Gastroesophageal sphincter (tissue), 4 donors: ENCODE data around the gene METTL26. TPM values are rescaled to one million over a fixed set of nuclear protein-coding genes. Genes with fewer than 3 reads are reported as not detected.

ENCODE experiments used
- ATAC-seq: fragments of 150-250 bp; one replicate; pipeline ENCODE4 v1.9.1; 2016; ENCODE audit warnings: mild to moderate bottlenecking, moderate library complexity
- H3K27ac ChIP-seq, 4 donors: fragments of 200-600 bp; sonication (generic) in 3 of 4; 1 replicate in 3 of 4; 2 replicates in 1 of 4; pipeline ENCODE4 v1.5.1; 2016 to 2019
- H3K27me3 ChIP-seq: fragments of 200-600 bp; sonication (generic); one replicate; pipeline ENCODE4 v1.5.1; 2019
- H3K36me3 ChIP-seq, 2 donors: fragments of 200-600 bp; sonication (generic); one replicate each; pipeline ENCODE4 v1.5.1; 2019; ENCODE audit warnings: control low read depth in 1 of 2
- H3K4me1 ChIP-seq, 3 donors: fragments of 200-600 bp; sonication (generic); 1 replicate in 2 of 3; 2 replicates in 1 of 3; pipeline ENCODE4 v1.5.1; 2016 to 2019; ENCODE audit warnings: control low read depth in 2 of 3
- H3K4me3 ChIP-seq, 2 donors: fragments of 200-600 bp; sonication (generic); one replicate each; pipeline ENCODE4 v1.5.1; 2019; ENCODE audit warnings: mild to moderate bottlenecking in 1 of 2, moderate library complexity in 1 of 2
- H3K9me3 ChIP-seq, 3 donors: fragments of 200-600 bp; sonication (generic); one replicate each; pipeline ENCODE4 v1.5.1; 2017 to 2019; ENCODE audit warnings: control low read depth in 2 of 3
- CTCF ChIP-seq, 4 experiments: fragments of 200-600 bp in 2 of 4; fragments of 450-650 bp in 2 of 4; sonication (generic) in 1 of 4; IDR thresholded peaks; one replicate each; pipeline ENCODE4 v1.5.1; 2017 to 2019; ENCODE audit warnings: antibody characterized with exemption in 4 of 4, mild to moderate bottlenecking in 2 of 4, moderate library complexity in 2 of 4
- EP300 ChIP-seq: sonication (generic); formaldehyde crosslinking; IDR thresholded peaks from one replicate; pipeline ENCODE4 v1.6.1; 2017; ENCODE audit warnings: antibody characterized with exemption, mild to moderate bottlenecking
- POLR2A ChIP-seq, 2 donors: fragments of 450-650 bp; IDR thresholded peaks; one replicate each; pipeline ENCODE4 v1.6.1; 2017; ENCODE audit warnings: antibody characterized with exemption in 2 of 2, mild to moderate bottlenecking in 2 of 2, moderate library complexity in 1 of 2
- POLR2AphosphoS5 ChIP-seq: sonication (generic); formaldehyde crosslinking; IDR thresholded peaks from one replicate; pipeline ENCODE4 v1.6.1; 2017; ENCODE audit warnings: antibody characterized with exemption
- WGBS, 2 donors: methylation state at CpG; one replicate each; pipeline ENCODE4 v1.1.5; 2018; ENCODE audit warnings: low coverage in 1 of 2; 5-methylcytosine and 5-hydroxymethylcytosine counted together
- total RNA-seq, 4 donors: library from RNA; depleted of rRNA; stranded (reverse); fragments of >200 nt; gene quantifications; one replicate each; pipeline ENCODE4 v1.1.0, GENCODE V29; 2016

Gene METTL26
- total RNA-seq, 4 donors from 2014 or later: 94.8 to 146 (median 112) TPM

GRCh38 chr16:662597-662996 lies 26.5 kb upstream of the METTL26 start:
- TF ChIP-seq POLR2A (IDR thresholded peaks at IDR 0.05): no peak
- 93% methylated on average over 3 of the region's 21 CpGs; no CpG with 5 or more reads in 1 of the 2 donors for WGBS, 2 donors
- Histone ChIP-seq H3K4me1 (peaks cover 0 to 32% (median 12%) of the 10 kb centered on the region in 3 donors), H3K9me3 (no peaks in the 10 kb centered on the region), H3K27me3 (no peaks in the 10 kb centered on the region), H3K4me3 (no peak overlapping the region), H3K27ac (no peak overlapping the region), H3K36me3 (peaks cover 0 to 14% of the 10 kb centered on the region in 2 donors)
- ATAC-seq: no peak

GRCh38 chr16:662095-662494 lies 26.0 kb upstream of the METTL26 start:
- Histone ChIP-seq H3K27me3 (no peaks in the 10 kb centered on the region), H3K4me3 (no peak overlapping the region), H3K4me1 (peaks cover 0 to 27% (median 12%) of the 10 kb centered on the region in 3 donors), H3K9me3 (no peaks in the 10 kb centered on the region), H3K27ac (no peak overlapping the region), H3K36me3 (peaks cover 0 to 19% of the 10 kb centered on the region in 2 donors)
- ATAC-seq: no peak
- TF ChIP-seq EP300: no peak
- no peak for TF ChIP-seq CTCF (IDR thresholded peaks at IDR 0.05)
- no peak for TF ChIP-seq POLR2AphosphoS5
- no peak for TF ChIP-seq POLR2A (IDR thresholded peaks at IDR 0.05)
- no CpG with 5 or more reads among the region's 19 CpGs for WGBS, 2 donors

GRCh38 chr16:661184-661821 lies 25.2 kb upstream of the METTL26 start:
- ATAC-seq: peak; percentile 1
- H3K4me3 ChIP-seq: peak overlapping the region in 1 of 2 donors; percentile 43

GRCh38 chr16:660459-661183 lies 24.5 kb upstream of the METTL26 start:
- no peaks in the 10 kb centered on the region for H3K9me3 ChIP-seq
- H3K36me3 ChIP-seq: peaks cover 0 to 33% of the 10 kb centered on the region in 2 donors
- H3K27ac ChIP-seq: peak overlapping the region; percentile 31 to 91 (median 84)
- WGBS, 2 donors: no CpG with 5 or more reads among the region's 43 CpGs
- peaks cover 0 to 24% (median 12%) of the 10 kb centered on the region in 3 donors for H3K4me1 ChIP-seq
- peak; percentile 87 for ATAC-seq
- no peaks in the 10 kb centered on the region for H3K27me3 ChIP-seq
- peak overlapping the region in 1 of 2 donors; percentile 43 for H3K4me3 ChIP-seq
- TF ChIP-seq CTCF (IDR thresholded peaks at IDR 0.05): peak in 3 of 4 experiments; percentile 72 to 76 (median 74)
- no peak for TF ChIP-seq POLR2A (IDR thresholded peaks at IDR 0.05)

More at GRCh38 chr16:661184-661821, 25.2 kb upstream of the METTL26 start:
- H3K27me3 ChIP-seq: no peaks in the 10 kb centered on the region
- H3K36me3 ChIP-seq: peaks cover 0 to 27% of the 10 kb centered on the region in 2 donors
- peak overlapping the region; percentile 11 to 84 (median 82) for H3K27ac ChIP-seq
- no peaks in the 10 kb centered on the region for H3K9me3 ChIP-seq
- no peak for TF ChIP-seq CTCF (IDR thresholded peaks at IDR 0.05)
- TF ChIP-seq EP300: no peak
- no peak for TF ChIP-seq POLR2A (IDR thresholded peaks at IDR 0.05)
- no peak for TF ChIP-seq POLR2AphosphoS5
- WGBS, 2 donors: 90% methylated on average over 4 of the region's 35 CpGs; no CpG with 5 or more reads in 1 of the 2 donors
- H3K4me1 ChIP-seq: peaks cover 0 to 24% (median 12%) of the 10 kb centered on the region in 3 donors

GRCh38 chr16:660132-660458 lies 24.0 kb upstream of the METTL26 start:
- no peak for ATAC-seq
- Histone ChIP-seq H3K4me3 (peak overlapping the region in 1 of 2 donors; percentile 43), H3K27ac (peak overlapping the region; percentile 31 to 91 (median 84))

More at GRCh38 chr16:660132-660458, 24.0 kb upstream of the METTL26 start:
- H3K9me3 ChIP-seq: no peaks in the 10 kb centered on the region
- no peaks in the 10 kb centered on the region for H3K27me3 ChIP-seq
- H3K4me1 ChIP-seq: peaks cover 0 to 24% (median 12%) of the 10 kb centered on the region in 3 donors
- no peak for TF ChIP-seq EP300
- TF ChIP-seq POLR2AphosphoS5: no peak
- TF ChIP-seq POLR2A (IDR thresholded peaks at IDR 0.05): no peak
- no peak for TF ChIP-seq CTCF (IDR thresholded peaks at IDR 0.05)
- H3K36me3 ChIP-seq: peaks cover 0 to 39% of the 10 kb centered on the region in 2 donors
- no CpG with 5 or more reads among the region's 6 CpGs for WGBS, 2 donors
